Globus pallidus (tissue), 1 donor: Measurements from ENCODE around the gene POLD2.

Source experiments
- DNase-seq: peaks from one replicate; pipeline ENCODE4 v3.0.0-alpha.2; 2015; ENCODE audit warnings: low spot score

POLD2 gene

DNA sequence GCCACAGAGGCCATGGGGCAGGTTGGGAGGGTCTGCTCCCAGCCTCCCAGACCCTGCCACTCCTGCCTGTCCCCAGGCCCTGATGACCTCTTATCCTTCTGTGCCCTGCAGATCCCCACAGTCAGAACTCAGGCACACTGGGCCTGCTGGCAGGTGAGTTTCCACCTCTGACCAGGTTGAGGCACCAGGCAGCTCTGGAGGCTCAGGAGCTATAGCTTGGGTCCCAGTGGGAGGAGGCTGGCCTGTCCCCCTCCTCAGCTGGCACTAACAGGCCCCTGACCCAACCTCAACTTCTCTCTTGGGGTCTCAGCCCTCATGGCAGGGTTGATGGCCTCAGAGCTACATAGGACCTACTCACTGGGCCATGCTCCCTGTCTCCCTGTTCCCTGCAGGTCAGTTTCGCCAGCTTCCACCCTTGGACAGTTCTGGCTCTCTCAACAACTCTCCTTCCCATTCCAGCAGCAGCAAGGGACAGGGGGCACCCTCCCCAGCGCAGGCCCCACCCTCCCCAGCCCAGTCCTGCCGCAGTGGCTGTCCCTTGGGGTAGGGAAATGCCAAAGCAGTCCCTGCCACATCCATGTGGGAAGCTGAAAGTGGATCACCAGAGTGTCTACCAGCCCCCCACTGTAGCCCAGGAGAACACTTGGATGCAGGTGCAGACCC, 21.9 kb downstream of the POLD2 start:
- DNase-seq: no peak

- no peak for DNase-seq
Measured at GRCh38 chr7:44100458-44101302, 22.7 kb downstream of the POLD2 start.

- no peak for DNase-seq
Measured at GRCh38 chr7:44099669-44100068, 23.7 kb downstream of the POLD2 start.

DNA sequence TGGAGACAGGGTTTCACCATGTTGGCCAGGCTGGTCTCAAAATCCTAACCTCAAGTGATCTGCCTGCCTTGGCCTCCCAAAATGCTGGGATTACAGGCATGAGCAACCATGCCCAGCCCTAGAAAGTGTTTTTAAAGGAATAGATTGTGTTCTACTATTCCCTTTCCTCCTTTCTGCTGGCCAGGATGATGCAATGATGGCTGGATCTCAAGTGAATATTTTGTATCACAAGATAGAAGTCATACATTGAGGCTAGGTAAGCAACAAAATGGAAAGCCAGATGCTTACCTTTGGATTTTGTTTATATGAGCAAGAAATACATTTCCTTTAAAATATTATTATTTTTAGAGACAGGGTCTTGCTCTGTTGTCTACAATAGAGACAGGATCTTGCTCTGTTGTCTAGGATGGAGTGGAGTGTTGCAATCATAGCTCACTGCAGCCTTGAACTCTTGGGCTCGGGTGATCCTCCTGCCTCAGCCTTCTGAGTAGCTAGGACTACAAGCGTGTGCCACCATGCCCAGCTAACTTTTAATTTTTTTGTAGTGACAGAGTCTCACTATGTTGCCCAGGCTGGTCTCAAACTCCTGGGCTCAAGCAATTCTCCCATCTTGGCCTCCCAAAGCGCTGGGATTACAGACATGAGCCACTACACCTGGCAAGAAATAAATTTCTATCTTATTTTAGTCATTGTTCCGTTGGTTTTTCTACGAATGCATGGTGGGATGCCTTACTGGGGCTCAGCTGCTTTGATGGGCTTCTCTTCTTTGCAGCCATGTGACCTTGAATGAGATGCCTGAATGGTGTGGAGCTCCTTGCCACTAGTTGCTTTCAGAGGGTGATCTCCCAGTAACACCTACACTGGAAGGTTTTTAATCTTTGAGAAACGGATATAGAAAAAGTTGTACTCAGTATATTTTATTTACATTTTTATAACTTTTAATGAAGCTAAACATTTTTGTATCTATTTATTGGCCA, 25.0 kb downstream of the POLD2 start:
- DNase-seq: no peak

GRCh38 chr7:44097064-44097932, 26.1 kb downstream of the POLD2 start:
- no peak for DNase-seq

DNA sequence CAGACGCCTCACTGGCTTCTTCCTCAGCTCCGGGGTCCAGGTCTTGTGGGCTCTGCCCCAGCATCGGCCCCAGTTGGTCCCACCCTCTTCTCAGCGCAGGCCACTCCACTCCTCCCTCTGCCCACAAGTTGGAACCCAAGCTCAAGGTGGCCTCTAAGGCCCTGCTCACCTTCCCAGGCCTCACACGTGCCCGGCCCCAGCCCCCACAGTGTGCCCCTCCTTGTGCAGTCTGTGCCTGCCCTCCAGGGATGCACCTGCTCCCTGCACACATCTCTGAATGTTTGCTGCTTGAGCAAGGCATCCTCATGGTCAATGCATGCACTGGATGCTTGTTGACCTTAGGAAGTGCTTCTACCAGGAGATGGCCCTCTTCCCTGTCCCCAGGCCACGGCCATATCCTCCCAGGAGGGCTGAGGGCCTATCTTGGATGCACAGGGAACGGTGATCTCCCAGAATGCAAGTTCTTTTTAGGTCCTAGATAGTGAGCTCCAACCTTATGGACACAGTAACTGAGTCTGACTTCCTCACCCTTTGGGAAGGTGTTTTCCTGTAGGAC, 26.9 kb downstream of the POLD2 start:
- DNase-seq: no peak

- DNase-seq: no peak
Measured at GRCh38 chr7:44095781-44096180, 27.6 kb downstream of the POLD2 start.

DNA sequence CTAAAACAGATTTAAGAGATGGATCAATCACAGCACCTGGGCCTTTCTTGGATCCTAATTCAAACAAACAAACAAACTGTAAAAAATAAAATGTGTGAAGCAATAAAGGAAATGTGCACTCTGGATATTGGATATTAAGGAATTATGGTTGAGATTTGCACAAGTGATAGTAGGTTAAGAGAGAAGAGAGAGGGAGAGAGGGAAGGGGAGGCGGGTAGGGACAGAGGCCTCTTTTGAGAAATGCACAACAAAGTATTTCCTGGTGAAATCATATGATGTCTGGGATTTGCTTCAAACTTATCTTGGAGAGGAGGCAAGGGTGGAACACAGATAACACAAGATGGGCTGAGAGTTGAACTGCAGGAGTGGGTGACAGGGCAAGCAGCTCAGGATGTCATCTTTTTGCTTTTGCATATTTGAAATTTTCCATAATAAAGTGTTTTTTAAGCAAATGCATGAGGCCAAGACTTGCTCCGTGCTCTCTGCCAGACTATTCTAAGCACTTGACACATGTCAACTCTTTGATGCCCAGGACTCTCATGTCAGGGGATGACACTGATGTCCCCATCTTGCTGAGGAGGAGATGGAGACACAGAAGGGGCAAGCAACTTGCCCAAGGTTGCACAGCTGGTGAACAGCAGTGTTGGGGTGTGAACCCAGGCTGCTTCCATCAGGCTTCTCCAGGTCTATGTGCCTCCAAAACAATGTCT, 28.3 kb downstream of the POLD2 start:
- no peak for DNase-seq

DNA sequence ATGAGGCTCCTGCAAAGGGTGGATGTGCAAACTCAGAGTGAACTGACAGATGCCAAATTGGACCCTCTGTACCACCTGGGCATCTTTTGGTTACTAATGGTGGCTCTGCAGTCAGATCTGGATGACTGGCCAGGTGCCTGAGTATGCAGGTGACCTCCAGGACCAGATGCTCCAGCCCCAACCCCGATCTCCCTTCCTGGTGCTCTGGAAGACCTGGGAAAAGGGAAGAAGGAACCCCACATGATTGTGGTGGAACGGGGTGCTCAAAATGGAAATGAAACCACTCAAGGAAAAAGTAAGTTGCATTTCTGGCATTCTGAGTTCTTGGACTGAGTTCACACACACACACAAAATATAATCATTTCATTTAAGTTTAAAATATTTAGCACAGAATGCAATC, 29.0 kb downstream of the POLD2 start:
- DNase-seq: no peak

DNA sequence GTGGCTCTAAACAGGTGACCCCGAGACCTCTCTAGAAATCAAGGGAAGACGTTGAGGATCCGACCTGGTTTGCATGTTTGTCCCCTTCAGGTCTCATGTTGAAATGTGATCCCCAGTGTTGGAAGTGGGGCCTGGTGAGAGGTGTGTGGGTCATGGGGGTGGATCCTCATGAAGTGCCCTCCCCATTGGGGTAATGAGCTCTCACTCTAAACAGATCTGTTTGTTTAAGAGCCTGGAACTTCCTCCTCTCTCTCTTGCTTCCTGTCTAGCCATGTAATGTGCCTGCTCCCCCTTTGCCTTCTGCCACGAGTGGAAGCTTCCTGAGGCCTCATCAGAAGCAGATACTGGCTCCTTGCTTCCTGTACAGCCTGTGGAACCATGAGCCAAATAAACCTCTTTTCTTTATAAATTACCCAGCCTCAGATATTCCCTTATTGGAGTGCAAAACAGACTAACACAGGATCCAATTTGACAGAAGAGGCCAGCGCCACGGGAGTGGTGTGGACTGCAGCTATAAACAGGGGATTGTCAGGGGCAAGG, 30.2 kb downstream of the POLD2 start:
- no peak for DNase-seq

GRCh38 chr7:44087911-44088838, 35.2 kb downstream of the POLD2 start:
- peak; percentile 54 for DNase-seq

- DNase-seq: no peak
Measured at GRCh38 chr7:44086627-44087026, 36.7 kb downstream of the POLD2 start.

GRCh38 chr7:44085546-44085945, 37.8 kb downstream of the POLD2 start:
- DNase-seq: no peak

DNA sequence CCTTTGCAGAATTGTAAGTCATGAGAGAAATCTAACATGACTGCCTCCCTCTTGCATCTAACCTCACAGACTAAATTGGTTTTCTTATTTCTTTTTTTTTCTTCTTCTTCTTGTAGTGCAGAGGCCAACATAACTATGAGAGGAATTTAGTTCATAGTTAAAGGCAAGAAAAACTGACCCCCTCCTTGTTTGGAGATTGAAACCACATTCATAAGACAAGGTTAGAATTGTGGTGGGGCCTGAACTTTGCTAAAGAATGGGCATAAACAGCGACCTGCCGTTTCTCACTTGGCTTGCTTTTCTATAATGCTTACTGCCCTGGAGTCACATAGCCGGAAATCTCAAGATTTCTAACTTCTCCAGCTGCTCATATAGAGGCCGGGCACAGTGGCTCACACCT, 38.6 kb downstream of the POLD2 start:
- no peak for DNase-seq

- DNase-seq: no peak
Measured at GRCh38 chr7:44083796-44084195, 39.6 kb downstream of the POLD2 start.

DNA sequence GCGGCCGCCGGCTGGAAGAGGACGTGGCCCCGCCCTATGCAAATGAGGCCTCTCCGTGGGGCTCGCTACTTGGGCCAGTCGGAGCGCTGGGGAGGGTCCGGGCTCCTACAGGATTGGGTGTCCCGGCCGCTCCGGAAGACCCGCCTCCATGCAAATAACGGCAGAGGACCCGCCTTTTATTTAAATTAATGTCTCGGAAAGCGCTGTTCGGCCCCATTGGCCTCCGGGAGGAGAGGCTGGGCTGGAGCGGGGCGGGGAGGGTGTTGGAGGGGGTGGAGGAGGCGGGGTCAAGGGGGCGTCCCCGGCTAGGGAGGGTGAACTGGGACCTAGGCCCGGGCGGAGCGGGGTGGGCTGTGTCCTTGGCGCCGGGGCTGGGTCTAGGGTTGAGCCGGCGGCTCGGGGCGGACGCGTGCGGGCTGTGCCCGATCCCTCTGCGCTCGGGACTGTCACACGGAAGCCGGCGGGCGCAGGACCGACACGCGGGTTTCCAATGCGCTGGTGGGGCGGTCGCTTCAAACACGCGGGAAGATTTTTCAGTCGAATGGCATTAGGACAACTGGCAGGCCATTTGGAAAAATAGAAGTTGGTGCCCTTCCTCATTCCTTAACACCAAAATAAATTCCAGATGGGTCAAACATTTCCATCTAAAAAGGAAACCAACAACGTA, 40.7 kb downstream of the POLD2 start:
- peak; percentile 100 for DNase-seq

- no peak for DNase-seq
Measured at GRCh38 chr7:44081266-44081748, 42.0 kb downstream of the POLD2 start.

DNA sequence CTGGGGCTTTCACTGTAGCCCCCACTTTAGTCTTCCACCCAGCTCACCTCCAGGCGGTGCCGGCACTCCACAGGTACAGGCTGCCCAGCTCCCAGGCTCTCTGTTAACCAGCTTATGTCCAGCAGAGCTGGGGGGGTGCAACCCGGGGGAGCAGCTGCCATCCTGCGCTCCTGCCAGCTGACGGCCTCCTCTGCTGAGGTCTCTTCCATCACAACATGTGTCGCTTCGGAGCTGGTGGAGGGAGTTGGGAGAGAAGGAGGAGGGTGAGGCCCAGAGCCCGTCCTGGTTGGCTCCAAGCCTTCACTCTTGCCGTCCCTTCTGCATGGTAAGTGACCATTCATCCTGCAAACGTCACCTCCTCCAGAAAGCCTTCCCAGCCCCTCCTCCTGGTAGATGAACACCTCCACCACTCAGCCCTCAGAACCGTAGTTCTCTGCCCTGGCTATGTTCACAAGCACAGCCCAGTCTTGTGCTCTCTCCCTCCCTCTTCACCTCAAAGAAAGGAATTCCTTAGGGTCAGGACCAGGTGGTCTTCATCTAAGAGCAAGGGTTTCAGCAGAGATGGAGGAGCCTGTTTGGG, 42.6 kb downstream of the POLD2 start:
- no peak for DNase-seq
